ENCODE results near the gene CNGB1. TPM values are rescaled to one million over a fixed set of nuclear protein-coding genes. Genes with fewer than 3 reads are reported as not detected.

The CNGB1 gene
- total and polyA plus RNA-seq, 9 donors: 0.11 TPM; not detected in 8

DNA sequence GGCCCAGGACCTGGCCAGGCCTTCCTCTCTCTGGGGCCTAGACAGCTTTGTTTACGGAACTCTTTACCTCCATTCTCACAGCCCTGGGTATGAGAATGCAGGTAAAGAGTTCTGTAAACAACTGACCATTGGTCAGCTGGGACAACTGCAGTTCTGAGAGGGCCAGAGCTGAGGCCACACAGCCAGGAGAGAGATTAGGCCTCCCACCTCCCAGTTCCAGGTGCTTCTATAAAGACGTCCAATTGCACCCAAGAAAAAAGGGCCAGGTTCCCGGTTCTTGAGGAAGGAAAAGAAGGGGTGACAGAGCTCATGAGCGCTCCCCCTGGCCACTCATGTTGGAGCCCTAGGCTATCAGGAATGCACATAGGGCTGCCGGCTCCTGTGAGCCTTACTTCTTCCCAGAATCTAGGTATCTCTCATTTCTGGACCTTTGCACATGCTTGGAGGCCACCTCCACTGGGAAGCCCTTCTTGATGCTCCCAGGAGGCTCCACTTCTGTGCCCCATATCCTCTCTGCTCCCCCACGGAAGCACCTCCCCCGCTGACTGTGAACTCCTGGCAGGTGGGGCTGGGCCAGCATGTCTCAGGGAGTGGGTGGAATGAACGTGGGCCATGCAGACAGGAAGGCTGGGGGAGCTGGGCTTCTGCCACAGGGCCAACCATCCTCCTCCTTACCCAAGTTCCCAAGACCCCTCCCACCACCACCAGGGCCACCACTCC, 13.1 kb downstream of the CNGB1 start:
- no peaks in the 10 kb centered on the region for H3K9me3 ChIP-seq
- H3K4me1 ChIP-seq (ENCODE audit: insufficient read depth): no peaks in the 10 kb centered on the region
- H3K36me3 ChIP-seq: no peaks in the 10 kb centered on the region
- TF ChIP-seq POLR2A (IDR thresholded peaks at IDR 0.05) (no peak), EP300 (IDR thresholded peaks at IDR 0.05) (no peak)
- TF ChIP-seq, protein P1, sequence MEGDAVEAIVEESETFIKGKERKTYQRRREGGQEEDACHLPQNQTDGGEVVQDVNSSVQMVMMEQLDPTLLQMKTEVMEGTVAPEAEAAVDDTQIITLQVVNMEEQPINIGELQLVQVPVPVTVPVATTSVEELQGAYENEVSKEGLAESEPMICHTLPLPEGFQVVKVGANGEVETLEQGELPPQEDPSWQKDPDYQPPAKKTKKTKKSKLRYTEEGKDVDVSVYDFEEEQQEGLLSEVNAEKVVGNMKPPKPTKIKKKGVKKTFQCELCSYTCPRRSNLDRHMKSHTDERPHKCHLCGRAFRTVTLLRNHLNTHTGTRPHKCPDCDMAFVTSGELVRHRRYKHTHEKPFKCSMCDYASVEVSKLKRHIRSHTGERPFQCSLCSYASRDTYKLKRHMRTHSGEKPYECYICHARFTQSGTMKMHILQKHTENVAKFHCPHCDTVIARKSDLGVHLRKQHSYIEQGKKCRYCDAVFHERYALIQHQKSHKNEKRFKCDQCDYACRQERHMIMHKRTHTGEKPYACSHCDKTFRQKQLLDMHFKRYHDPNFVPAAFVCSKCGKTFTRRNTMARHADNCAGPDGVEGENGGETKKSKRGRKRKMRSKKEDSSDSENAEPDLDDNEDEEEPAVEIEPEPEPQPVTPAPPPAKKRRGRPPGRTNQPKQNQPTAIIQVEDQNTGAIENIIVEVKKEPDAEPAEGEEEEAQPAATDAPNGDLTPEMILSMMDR (IDR thresholded peaks at IDR 0.05): no peak
- intact Hi-C loops (cut with DNase I): no loop called here
- H3K4me3 ChIP-seq: no peak overlapping the region
- H3K27me3 ChIP-seq: no peaks in the 10 kb centered on the region
- no peak overlapping the region for H3K27ac ChIP-seq
- DNase-seq: no peak
- 74 to 77% (median 74%) methylated on average over 8 of the region's 8 CpGs for WGBS, 3 donors

DNA sequence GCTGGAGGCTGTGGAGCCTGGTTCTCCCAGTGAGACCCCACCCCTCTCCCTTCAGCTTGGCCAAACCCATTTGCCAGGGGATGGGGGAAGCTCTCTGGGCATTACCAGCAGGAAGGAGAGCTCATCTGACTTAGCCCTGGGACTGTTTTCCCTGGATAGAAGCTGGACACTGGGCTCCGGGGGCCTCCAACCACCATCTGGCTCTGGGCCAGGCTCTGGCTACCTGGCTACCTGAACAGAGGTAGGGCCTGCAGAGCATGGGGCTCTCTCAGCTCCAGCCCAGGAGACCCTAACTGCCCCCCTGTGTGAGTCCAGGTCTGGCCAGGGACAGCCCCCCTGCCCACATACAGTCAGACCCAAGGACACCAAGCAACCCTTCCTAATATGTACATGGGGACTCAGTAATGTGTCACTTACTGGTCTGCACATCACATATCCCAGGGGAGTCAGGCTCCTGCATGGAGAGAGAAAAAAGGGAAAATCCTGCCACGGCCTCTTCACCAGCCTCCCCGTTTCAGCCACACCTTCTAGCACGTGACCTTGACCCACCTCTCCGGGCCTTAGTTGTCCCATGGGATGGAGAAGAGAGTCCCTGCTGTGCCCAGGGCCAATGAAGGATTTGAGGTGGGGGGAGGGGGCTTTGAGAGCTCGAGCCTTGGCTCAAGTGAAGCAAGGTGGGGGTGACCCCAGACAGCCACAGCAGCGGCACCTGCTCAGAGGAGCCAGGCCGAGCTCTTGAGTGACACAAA, 13.8 kb downstream of the CNGB1 start:
- intact Hi-C loops (cut with DNase I): no loop called here
- Histone ChIP-seq H3K4me1 (ENCODE audit: insufficient read depth) (no peaks in the 10 kb centered on the region), H3K36me3 (no peaks in the 10 kb centered on the region), H3K9me3 (no peaks in the 10 kb centered on the region), H3K27me3 (no peaks in the 10 kb centered on the region), H3K27ac (no peak overlapping the region), H3K4me3 (no peak overlapping the region)
- TF ChIP-seq EP300 (IDR thresholded peaks at IDR 0.05) (no peak), POLR2A (IDR thresholded peaks at IDR 0.05) (no peak)
- TF ChIP-seq, protein P1 (IDR thresholded peaks at IDR 0.05): no peak
- WGBS, 3 donors: 60 to 71% (median 65%) methylated on average over 8 of the region's 8 CpGs
- no peak for DNase-seq

DNA sequence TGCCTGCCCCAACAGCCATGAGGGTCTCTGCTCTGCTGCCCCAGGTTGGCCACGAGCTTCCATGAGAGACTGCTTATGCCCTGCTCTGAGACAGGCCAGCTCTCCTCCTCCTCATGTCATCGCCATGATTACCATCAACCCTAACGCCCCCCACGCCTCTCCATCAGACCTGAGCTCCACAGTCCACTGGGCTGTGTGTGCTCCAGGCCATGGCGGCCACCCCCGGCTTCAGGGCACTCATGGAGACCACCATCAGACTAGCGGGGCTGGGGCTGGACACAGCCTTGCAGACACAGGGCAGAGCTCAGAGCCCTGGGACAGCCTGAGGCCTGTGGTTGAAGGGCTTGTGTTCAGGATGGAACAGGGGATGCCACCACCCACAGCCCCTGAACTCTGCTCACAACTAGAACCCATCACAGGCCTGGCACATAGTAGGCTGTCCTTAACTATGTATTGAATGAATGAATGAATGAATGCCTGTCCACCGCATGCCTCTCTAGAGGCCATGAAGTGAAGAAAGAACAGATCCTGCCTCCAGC, 14.6 kb downstream of the CNGB1 start:
- no peak for TF ChIP-seq EP300 (IDR thresholded peaks at IDR 0.05)
- TF ChIP-seq, protein P1 (IDR thresholded peaks at IDR 0.05): no peak
- no peak for TF ChIP-seq POLR2A (IDR thresholded peaks at IDR 0.05)
- Histone ChIP-seq H3K27me3 (no peaks in the 10 kb centered on the region), H3K9me3 (no peaks in the 10 kb centered on the region), H3K36me3 (no peaks in the 10 kb centered on the region), H3K4me1 (ENCODE audit: insufficient read depth) (no peaks in the 10 kb centered on the region), H3K4me3 (no peak overlapping the region), H3K27ac (no peak overlapping the region)
- intact Hi-C loops (cut with DNase I): no loop called here
- DNase-seq: no peak
- WGBS, 3 donors: 88 to 93% (median 90%) methylated on average over 8 of the region's 8 CpGs

DNA sequence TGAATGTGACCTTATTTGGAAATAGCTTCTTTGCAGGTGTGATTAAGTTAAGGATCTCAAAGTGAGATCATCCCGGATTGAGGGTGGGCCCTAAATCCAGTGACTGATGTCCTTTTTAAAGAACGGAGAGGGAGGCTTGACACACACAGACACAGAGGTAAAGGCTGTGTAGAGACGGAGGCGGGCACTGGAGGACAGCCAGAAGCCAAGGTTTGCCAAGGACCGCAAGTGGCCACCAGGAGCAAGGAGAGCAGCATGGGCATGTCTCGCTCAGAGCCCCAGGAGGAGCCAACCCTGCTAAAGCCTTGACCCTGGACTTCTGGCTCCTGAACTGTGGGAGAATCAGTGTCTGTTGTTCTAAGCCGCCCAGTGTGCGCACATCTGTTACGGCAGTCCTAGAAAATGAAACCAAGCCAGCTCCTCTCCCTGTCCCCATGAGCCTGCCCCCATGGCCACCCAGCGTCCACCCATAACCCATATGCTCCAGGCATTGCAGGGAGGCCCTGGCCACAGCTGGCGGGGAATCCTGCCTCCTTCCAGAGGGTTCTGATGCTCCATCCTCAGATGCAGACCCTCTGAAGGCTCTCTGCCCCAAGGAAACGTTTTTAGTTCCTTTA, 15.2 kb downstream of the CNGB1 start:
- peak in 1 of 5 donors; percentile 49 for DNase-seq
- 30 to 59% (median 36%) methylated on average over 12 of the region's 12 CpGs for WGBS, 3 donors
- no peak overlapping the region for H3K27ac ChIP-seq
- H3K4me1 ChIP-seq (ENCODE audit: insufficient read depth): no peaks in the 10 kb centered on the region
- no peak overlapping the region for H3K4me3 ChIP-seq
- no peaks in the 10 kb centered on the region for H3K27me3 ChIP-seq
- no peaks in the 10 kb centered on the region for H3K36me3 ChIP-seq
- intact Hi-C loops (cut with DNase I): no loop called here
- no peaks in the 10 kb centered on the region for H3K9me3 ChIP-seq
- TF ChIP-seq POLR2A (IDR thresholded peaks at IDR 0.05): no peak
- TF ChIP-seq, protein P1 (IDR thresholded peaks at IDR 0.05): no peak
- no peak for TF ChIP-seq EP300 (IDR thresholded peaks at IDR 0.05)

All from ovary (tissue), 9 donors.